ENCODE data around the gene TCF4.

Gene TCF4

GRCh38 chr18:55421615-55422419 is 166.2 kb downstream of the TCF4 start:
- H3K4me3 ChIP-seq (ENCODE audit: low read depth, low read length) = no peak overlapping the region
- no peak overlapping the region for H3K27ac ChIP-seq (ENCODE audit: extremely low read depth, low read depth, low read length)
- no peaks in the 10 kb centered on the region for H3K9me3 ChIP-seq (ENCODE audit: control insufficient read depth, insufficient read depth, low read depth, low read length)
- 0 out of 2 replicates have a peak, but pooled peaks have one; percentile 64 for TF ChIP-seq ZNF362 (tag by site-specific recombination; IDR thresholded peaks at IDR 0.05)
- TF ChIP-seq ZNF266 (tag by site-specific recombination; IDR thresholded peaks at IDR 0.05; ENCODE audit: low read depth) = no peak
- no peak for TF ChIP-seq ZNF776 (tag by site-specific recombination; IDR thresholded peaks at IDR 0.05; ENCODE audit: borderline replicate concordance)
- no peak for TF ChIP-seq ZNF366 (tag by site-specific recombination; conservative IDR thresholded peaks at IDR 0.05)
- TF ChIP-seq ZNF174 (tag by site-specific recombination; IDR thresholded peaks at IDR 0.05) = no peak
- no peak for TF ChIP-seq ZFP41 (tag by site-specific recombination; IDR thresholded peaks at IDR 0.05; ENCODE audit: borderline replicate concordance)
- peaks cover 18% of the 10 kb centered on the region; the same call in 1 of the 2 replicates for H3K4me1 ChIP-seq (ENCODE audit: control insufficient read depth, insufficient read depth, low read length)
- H3K36me3 ChIP-seq (ENCODE audit: control insufficient read depth in 2 of 2, insufficient read depth in 1 of 2, low read length in 2 of 2) = no peaks in the 10 kb centered on the region
- ChIA-PET POLR2A (no interaction called here), CTCF (no interaction called here)

GRCh38 chr18:55421308-55421614 is 166.7 kb downstream of the TCF4 start:
- Histone ChIP-seq H3K36me3 (ENCODE audit: control insufficient read depth in 2 of 2, insufficient read depth in 1 of 2, low read length in 2 of 2) (no peaks in the 10 kb centered on the region), H3K27ac (ENCODE audit: extremely low read depth, low read depth, low read length) (no peak overlapping the region), H3K9me3 (ENCODE audit: control insufficient read depth, insufficient read depth, low read depth, low read length) (no peaks in the 10 kb centered on the region), H3K4me3 (ENCODE audit: low read depth, low read length) (no peak overlapping the region), H3K4me1 (ENCODE audit: control insufficient read depth, insufficient read depth, low read length) (peaks cover 18% of the 10 kb centered on the region; the same call in 1 of the 2 replicates)
- ChIA-PET POLR2A (no interaction called here), CTCF (no interaction called here)
- TF ChIP-seq ZNF211 (tag by site-specific recombination; IDR thresholded peaks at IDR 0.05; ENCODE audit: low read depth) (no peak), ZNF248 (tag by site-specific recombination; IDR thresholded peaks at IDR 0.05) (no peak), KLF1 (tag by site-specific recombination; IDR thresholded peaks at IDR 0.05) (no peak), TRIM28 (IDR thresholded peaks at IDR 0.05; ENCODE audit: borderline replicate concordance, low read length) (no peak), ZNF530 (tag by site-specific recombination; IDR thresholded peaks at IDR 0.05; ENCODE audit: low read depth) (no peak), ZNF280C (tag by site-specific recombination; IDR thresholded peaks at IDR 0.05) (no peak), ZNF138 (tag by site-specific recombination; IDR thresholded peaks at IDR 0.05; ENCODE audit: borderline replicate concordance) (no peak), ZNF510 (tag by site-specific recombination; IDR thresholded peaks at IDR 0.05; ENCODE audit: insufficient replicate concordance) (no peak)

GRCh38 chr18:55420665-55421307 is 167.2 kb downstream of the TCF4 start:
- H3K27ac ChIP-seq (ENCODE audit: extremely low read depth, low read depth, low read length) = no peak overlapping the region; the same call in 1 of the 2 replicates
- TF ChIP-seq SCRT1 (tag by site-specific recombination; IDR thresholded peaks at IDR 0.05; ENCODE audit: borderline replicate concordance) (0 out of 2 replicates have a peak, but pooled peaks have one; percentile 16), ZBTB26 (tag by site-specific recombination; optimal IDR thresholded peaks at IDR 0.05) (no peak), PRDM6 (tag by site-specific recombination; IDR thresholded peaks at IDR 0.05) (peak; percentile 31; the same call in 1 of the 2 replicates)
- peaks cover 18% of the 10 kb centered on the region; the same call in 1 of the 2 replicates for H3K4me1 ChIP-seq (ENCODE audit: control insufficient read depth, insufficient read depth, low read length)
- no peaks in the 10 kb centered on the region for H3K36me3 ChIP-seq (ENCODE audit: control insufficient read depth in 2 of 2, insufficient read depth in 1 of 2, low read length in 2 of 2)
- H3K9me3 ChIP-seq (ENCODE audit: control insufficient read depth, insufficient read depth, low read depth, low read length) = no peaks in the 10 kb centered on the region
- ChIA-PET CTCF (interaction anchor here (0.6 to 0.7 kb wide), 3 partner anchors 36 to 125 kb away, joined by 3 to 5 read pairs (median 3); no protein-coding TSS in a partner anchor), POLR2A (no interaction called here)
- H3K4me3 ChIP-seq (ENCODE audit: low read depth, low read length) = no peak overlapping the region
